HEK293 (cell line): ENCODE results near the gene TXLNA.
A peak's percentile ranks its signal among the peaks of the same experiment; 100 is the strongest.

Experiments
- CTCF ChIA-PET: fragments of 350-600 bp; formaldehyde crosslinking; extraction: SDS; loops from one replicate; lab custom pipeline; 2021; ENCODE audit warnings: antibody characterized with exemption; lab: Yijun Ruan, JAX
- POLR2A ChIA-PET: fragments of 300-600 bp; formaldehyde crosslinking; extraction: SDS; loops from one replicate; lab custom pipeline; 2020; ENCODE audit warnings: antibody characterized with exemption, inconsistent platforms; lab: Yijun Ruan, JAX
- H3K27ac ChIP-seq: fragments of 200-500 bp; sonication (Bioruptor generic); 2 replicates; pipeline ENCODE4 v1.5.1; 2014; ENCODE audit warnings: low read depth, low read length, control low read depth, inconsistent platforms; ENCODE audit errors: extremely low read depth
- H3K36me3 ChIP-seq, 2 experiments: fragments of 200-500 bp in 1 of 2; sonication (Bioruptor generic) in 1 of 2; 1 replicate in 1 of 2; 2 replicates in 1 of 2; pipeline ENCODE4 v1.5.1; 2014 to 2017; ENCODE audit warnings: inconsistent platforms in 2 of 2, low read length in 2 of 2; ENCODE audit not compliant: control insufficient read depth in 2 of 2, insufficient read depth in 1 of 2
- H3K4me1 ChIP-seq: fragments of 200-500 bp; sonication (Bioruptor generic); 2 replicates; pipeline ENCODE4 v1.5.1; 2014; ENCODE audit warnings: mild to moderate bottlenecking, low read length, inconsistent platforms; ENCODE audit not compliant: control insufficient read depth, insufficient read depth
- H3K4me3 ChIP-seq: 2 replicates; pipeline ENCODE4 v1.5.1; 2011; ENCODE audit warnings: low read depth, mild to moderate bottlenecking, control low read depth, low read length, moderate library complexity
- H3K9me3 ChIP-seq: fragments of 200-500 bp; sonication (Bioruptor generic); 2 replicates; pipeline ENCODE4 v1.5.1; 2014; ENCODE audit warnings: low read depth, low read length, inconsistent platforms; ENCODE audit not compliant: control insufficient read depth, insufficient read depth
- KLF7 ChIP-seq: fragments of 450-650 bp; formaldehyde crosslinking; IDR thresholded peaks from 2 replicates; pipeline ENCODE4 v1.5.1; 2016; ENCODE audit warnings: missing biosample characterization, missing genetic modification characterization, borderline replicate concordance
- ZBTB7A ChIP-seq: fragments of 450-650 bp; formaldehyde crosslinking; IDR thresholded peaks from 2 replicates; pipeline ENCODE4 v1.5.1; 2016; ENCODE audit warnings: low read depth, missing biosample characterization, missing genetic modification characterization
- ZNF155 ChIP-seq: fragments of 450-650 bp; formaldehyde crosslinking; IDR thresholded peaks from 2 replicates; pipeline ENCODE4 v1.5.1; 2016; ENCODE audit warnings: missing biosample characterization, missing genetic modification characterization
- ZNF175 ChIP-seq: fragments of 450-650 bp; formaldehyde crosslinking; IDR thresholded peaks from 2 replicates; pipeline ENCODE4 v1.5.1; 2016; ENCODE audit warnings: missing biosample characterization, missing genetic modification characterization
- ZNF366 ChIP-seq: fragments of 450-650 bp; formaldehyde crosslinking; conservative IDR thresholded peaks from 2 replicates; pipeline ENCODE4 v1.5.1; 2016; ENCODE audit warnings: missing biosample characterization, missing genetic modification characterization
- ZNF37A ChIP-seq: fragments of 450-650 bp; IDR thresholded peaks from 2 replicates; pipeline ENCODE4 v1.5.1; 2018; ENCODE audit warnings: missing biosample characterization, missing genetic modification characterization
- ZNF600 ChIP-seq: fragments of 450-650 bp; formaldehyde crosslinking; IDR thresholded peaks from 2 replicates; pipeline ENCODE4 v1.5.1; 2016; ENCODE audit warnings: missing biosample characterization, missing genetic modification characterization
- ZNF701 ChIP-seq: fragments of 450-650 bp; formaldehyde crosslinking; IDR thresholded peaks from 2 replicates; pipeline ENCODE4 v1.5.1; 2016; ENCODE audit warnings: missing biosample characterization, missing genetic modification characterization
- TF ChIP-seq, protein P1 (sequence below): fragments of 450-650 bp; formaldehyde crosslinking; IDR thresholded peaks from 2 replicates; pipeline ENCODE4 v1.5.1; 2016; ENCODE audit warnings: missing biosample characterization, missing genetic modification characterization
- TF ChIP-seq, protein P2 (sequence below): fragments of 450-650 bp; formaldehyde crosslinking; IDR thresholded peaks from 2 replicates; pipeline ENCODE4 v1.5.1; 2016; ENCODE audit warnings: missing biosample characterization, missing genetic modification characterization, borderline replicate concordance
- TF ChIP-seq, protein P3 (sequence below): fragments of 450-650 bp; formaldehyde crosslinking; IDR thresholded peaks from 2 replicates; pipeline ENCODE4 v1.5.1; 2017; ENCODE audit warnings: missing biosample characterization, missing genetic modification characterization

Gene TXLNA

DNA sequence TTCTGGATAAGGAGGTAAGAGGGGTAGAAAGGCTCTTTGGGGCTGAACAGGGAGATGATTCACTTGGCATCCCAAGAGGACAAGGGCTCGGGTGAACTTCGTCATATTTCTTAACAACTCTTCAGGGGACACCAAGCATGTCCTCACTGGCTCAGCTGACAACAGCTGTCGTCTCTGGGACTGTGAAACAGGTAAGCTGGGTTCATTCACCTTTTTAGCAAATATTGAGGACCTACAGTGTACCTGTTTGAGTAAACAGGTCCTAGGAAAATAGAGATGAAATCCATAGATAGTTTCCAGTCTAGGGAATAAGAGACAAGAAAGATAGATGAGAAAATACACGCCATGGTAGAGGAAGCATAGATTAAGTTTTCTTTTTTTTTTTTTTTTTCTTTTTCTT, 44.8 kb downstream of the TXLNA start:
- POLR2A ChIA-PET = interaction anchor here (1.1 to 1.5 kb wide), 3 partner anchors 15 to 108 kb away, joined by 3 read pairs; no protein-coding TSS in a partner anchor
- H3K36me3 ChIP-seq = peaks cover 36 to 77% of the 10 kb centered on the region in 2 experiments
- no peaks in the 10 kb centered on the region for H3K9me3 ChIP-seq
- CTCF ChIA-PET = interaction anchor here (1.2 to 2.4 kb wide), 2 partner anchors 9 to 24 kb away, joined by 4 to 12 read pairs; no protein-coding TSS in a partner anchor
- no peak overlapping the region for H3K4me3 ChIP-seq
- no peak overlapping the region for H3K27ac ChIP-seq
- peaks cover 2% of the 10 kb centered on the region; the same call in 1 of the 2 replicates for H3K4me1 ChIP-seq
- TF ChIP-seq, protein P1, sequence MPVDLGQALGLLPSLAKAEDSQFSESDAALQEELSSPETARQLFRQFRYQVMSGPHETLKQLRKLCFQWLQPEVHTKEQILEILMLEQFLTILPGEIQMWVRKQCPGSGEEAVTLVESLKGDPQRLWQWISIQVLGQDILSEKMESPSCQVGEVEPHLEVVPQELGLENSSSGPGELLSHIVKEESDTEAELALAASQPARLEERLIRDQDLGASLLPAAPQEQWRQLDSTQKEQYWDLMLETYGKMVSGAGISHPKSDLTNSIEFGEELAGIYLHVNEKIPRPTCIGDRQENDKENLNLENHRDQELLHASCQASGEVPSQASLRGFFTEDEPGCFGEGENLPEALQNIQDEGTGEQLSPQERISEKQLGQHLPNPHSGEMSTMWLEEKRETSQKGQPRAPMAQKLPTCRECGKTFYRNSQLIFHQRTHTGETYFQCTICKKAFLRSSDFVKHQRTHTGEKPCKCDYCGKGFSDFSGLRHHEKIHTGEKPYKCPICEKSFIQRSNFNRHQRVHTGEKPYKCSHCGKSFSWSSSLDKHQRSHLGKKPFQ = no peak
- TF ChIP-seq ZNF37A (tag by site-specific recombination) (no peak), ZNF366 (tag by site-specific recombination) (no peak), ZNF701 (no peak), ZBTB7A (no peak), ZNF155 (tag by site-specific recombination) (no peak)
- TF ChIP-seq, all 188 proteins: peak for 0

DNA sequence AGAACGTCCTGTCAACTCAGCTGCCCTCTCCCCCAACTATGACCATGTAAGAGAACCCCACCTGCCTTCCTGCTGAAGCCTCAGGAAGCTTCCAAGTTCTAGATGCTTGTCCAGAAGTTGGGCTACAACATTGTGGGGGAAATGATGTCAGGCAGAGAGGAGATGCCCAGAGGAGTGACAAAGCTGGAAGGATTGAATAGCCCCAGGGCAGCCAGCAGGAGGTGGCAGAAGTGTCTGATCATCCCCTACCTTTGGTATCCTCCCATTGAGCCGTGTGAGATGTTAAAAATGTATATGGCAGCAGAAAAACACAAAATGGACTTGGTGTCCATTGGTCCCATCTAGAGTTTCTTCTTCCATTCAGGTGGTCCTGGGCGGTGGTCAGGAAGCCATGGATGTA, 49.3 kb downstream of the TXLNA start:
- CTCF ChIA-PET = interaction anchor here (0.5 to 1.3 kb wide), 3 partner anchors 13 to 173 kb away, joined by 3 to 4 read pairs (median 4); no protein-coding TSS in a partner anchor
- H3K4me1 ChIP-seq = no peaks in the 10 kb centered on the region
- peaks cover 47 to 85% of the 10 kb centered on the region in 2 experiments for H3K36me3 ChIP-seq
- POLR2A ChIA-PET = interaction anchor here (1.0 to 1.1 kb wide), 2 partner anchors 14 to 28 kb away, joined by 3 read pairs; partner anchors contain the start of gene CCDC28B
- TF ChIP-seq KLF7 (no peak), ZNF175 (tag by site-specific recombination) (no peak)
- H3K4me3 ChIP-seq = no peak overlapping the region
- H3K9me3 ChIP-seq = no peaks in the 10 kb centered on the region
- no peak overlapping the region for H3K27ac ChIP-seq

DNA sequence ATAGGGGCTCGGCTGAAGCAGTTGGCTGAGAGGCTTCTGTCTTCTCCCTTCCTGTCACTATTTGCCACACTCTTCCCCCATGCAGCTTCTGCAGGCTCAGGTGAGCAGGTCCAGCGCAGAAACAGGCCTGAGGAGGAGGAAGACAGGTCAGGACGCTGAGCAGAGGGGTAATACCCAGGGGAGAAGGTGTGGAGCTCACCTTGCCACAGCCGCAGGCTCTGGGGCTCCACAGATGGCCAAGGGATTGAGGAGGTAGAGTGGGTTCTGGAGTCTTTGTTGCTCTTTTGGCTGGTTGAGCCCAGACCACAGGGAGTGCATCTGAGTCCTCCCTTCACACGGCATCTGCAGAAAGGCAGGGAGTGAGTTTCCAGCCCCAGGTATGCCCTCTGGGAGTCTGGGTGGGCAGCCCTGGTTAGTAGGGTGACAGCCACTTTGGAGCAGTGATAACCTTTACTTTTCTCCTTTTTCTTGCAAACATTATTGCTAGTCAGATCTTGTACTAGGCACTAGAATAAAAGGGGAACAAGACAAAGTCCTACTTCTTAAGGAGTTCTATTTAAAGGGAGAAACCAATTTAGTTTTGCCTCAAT, 52.5 kb downstream of the TXLNA start:
- H3K36me3 ChIP-seq = peaks cover 29 to 64% of the 10 kb centered on the region in 2 experiments
- POLR2A ChIA-PET = interaction anchor here (0.6 to 1.4 kb wide), 3 partner anchors 9 to 231 kb away, joined by 3 to 4 read pairs (median 3); no protein-coding TSS in a partner anchor
- H3K9me3 ChIP-seq = no peaks in the 10 kb centered on the region
- H3K4me3 ChIP-seq = no peak overlapping the region
- peak; percentile 24; the same call in 1 of the 2 replicates for TF ChIP-seq ZNF600 (tag by site-specific recombination)
- TF ChIP-seq, protein P2, sequence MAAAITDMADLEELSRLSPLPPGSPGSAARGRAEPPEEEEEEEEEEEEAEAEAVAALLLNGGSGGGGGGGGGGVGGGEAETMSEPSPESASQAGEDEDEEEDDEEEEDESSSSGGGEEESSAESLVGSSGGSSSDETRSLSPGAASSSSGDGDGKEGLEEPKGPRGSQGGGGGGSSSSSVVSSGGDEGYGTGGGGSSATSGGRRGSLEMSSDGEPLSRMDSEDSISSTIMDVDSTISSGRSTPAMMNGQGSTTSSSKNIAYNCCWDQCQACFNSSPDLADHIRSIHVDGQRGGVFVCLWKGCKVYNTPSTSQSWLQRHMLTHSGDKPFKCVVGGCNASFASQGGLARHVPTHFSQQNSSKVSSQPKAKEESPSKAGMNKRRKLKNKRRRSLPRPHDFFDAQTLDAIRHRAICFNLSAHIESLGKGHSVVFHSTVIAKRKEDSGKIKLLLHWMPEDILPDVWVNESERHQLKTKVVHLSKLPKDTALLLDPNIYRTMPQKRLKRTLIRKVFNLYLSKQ (tag by site-specific recombination) = no peak
- TF ChIP-seq, protein P3, sequence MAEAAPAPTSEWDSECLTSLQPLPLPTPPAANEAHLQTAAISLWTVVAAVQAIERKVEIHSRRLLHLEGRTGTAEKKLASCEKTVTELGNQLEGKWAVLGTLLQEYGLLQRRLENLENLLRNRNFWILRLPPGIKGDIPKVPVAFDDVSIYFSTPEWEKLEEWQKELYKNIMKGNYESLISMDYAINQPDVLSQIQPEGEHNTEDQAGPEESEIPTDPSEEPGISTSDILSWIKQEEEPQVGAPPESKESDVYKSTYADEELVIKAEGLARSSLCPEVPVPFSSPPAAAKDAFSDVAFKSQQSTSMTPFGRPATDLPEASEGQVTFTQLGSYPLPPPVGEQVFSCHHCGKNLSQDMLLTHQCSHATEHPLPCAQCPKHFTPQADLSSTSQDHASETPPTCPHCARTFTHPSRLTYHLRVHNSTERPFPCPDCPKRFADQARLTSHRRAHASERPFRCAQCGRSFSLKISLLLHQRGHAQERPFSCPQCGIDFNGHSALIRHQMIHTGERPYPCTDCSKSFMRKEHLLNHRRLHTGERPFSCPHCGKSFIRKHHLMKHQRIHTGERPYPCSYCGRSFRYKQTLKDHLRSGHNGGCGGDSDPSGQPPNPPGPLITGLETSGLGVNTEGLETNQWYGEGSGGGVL = no peak
- CTCF ChIA-PET = interaction anchor here (0.6 to 1.3 kb wide), 3 partner anchors 9 to 16 kb away, joined by 3 read pairs; no protein-coding TSS in a partner anchor
- no peaks in the 10 kb centered on the region for H3K4me1 ChIP-seq
- no peak overlapping the region for H3K27ac ChIP-seq
